IMR-90 (cell line): ENCODE results near the gene NOTCH2. TPM values are rescaled to one million over a fixed set of nuclear protein-coding genes. Genes with fewer than 3 reads are reported as not detected.

Source experiments
- ATAC-seq: fragments of 200-7000 bp; cut with Tn5 transposase; 2 replicates; pipeline ENCODE4 v1.9.1; 2020; ENCODE audit warnings: low read depth, mild to moderate bottlenecking, moderate library complexity
- BruUV-seq: library from RNA; stranded (reverse); fragments of 400-500 nt; replicated peaks from 2 replicates; lab custom pipeline; 2021; lab: Mats Ljungman, UMichigan
- CTCF ChIA-PET: fragments of 300-600 bp; formaldehyde crosslinking; extraction: SDS; loops from one replicate; lab custom pipeline; 2021; ENCODE audit warnings: antibody characterized with exemption; lab: Yijun Ruan, JAX
- POLR2A ChIA-PET: fragments of 300-600 bp; sonication (Branson Sonifier 250); formaldehyde crosslinking; loops from one replicate; lab custom pipeline; 2022; ENCODE audit warnings: antibody characterized with exemption; ENCODE audit not compliant: unreplicated experiment; lab: Charles Lee
- DNase-seq: peaks from one replicate; pipeline ENCODE4 v3.0.0; 2013
- H2AFZ ChIP-seq: replicated peaks from 2 replicates; pipeline ENCODE3; 2013; ENCODE audit warnings: low read length, mild to moderate bottlenecking; ENCODE audit not compliant: poor library complexity
- H2AK5ac ChIP-seq: 2 replicates; pipeline ENCODE4 v1.6.1; 2013; ENCODE audit warnings: low read depth, low read length, inconsistent platforms
- H2AK9ac ChIP-seq: replicated peaks from 2 replicates; pipeline ENCODE3; 2013; ENCODE audit warnings: mild to moderate bottlenecking, low read depth, low read length, moderate library complexity; ENCODE audit not compliant: poor library complexity
- H2BK120ac ChIP-seq: 2 replicates; pipeline ENCODE4 v1.6.1; 2013; ENCODE audit warnings: low read depth, low read length, inconsistent platforms
- H2BK15ac ChIP-seq: 3 replicates; pipeline ENCODE4 v1.6.1; 2013; ENCODE audit warnings: low read depth, low read length, inconsistent platforms
- H2BK20ac ChIP-seq: 2 replicates; pipeline ENCODE4 v1.6.1; 2013; ENCODE audit warnings: low read depth, mild to moderate bottlenecking, inconsistent platforms, low read length, moderate library complexity
- H2BK5ac ChIP-seq: 2 replicates; pipeline ENCODE4 v1.6.1; 2013; ENCODE audit warnings: mild to moderate bottlenecking, low read depth, low read length, inconsistent platforms; ENCODE audit not compliant: poor library complexity, severe bottlenecking
- H3K14ac ChIP-seq: replicated peaks from 2 replicates; pipeline ENCODE4 v1.6.1; 2013; ENCODE audit warnings: low read depth, low read length, inconsistent platforms
- H3K18ac ChIP-seq: 2 replicates; pipeline ENCODE4 v1.6.1; 2013; ENCODE audit warnings: low read depth, low read length, control low read depth
- H3K23ac ChIP-seq: 2 replicates; pipeline ENCODE4 v1.6.1; 2013; ENCODE audit warnings: low read depth, low read length, inconsistent platforms
- H3K27ac ChIP-seq: 2 replicates; pipeline ENCODE4 v1.5.1; 2013; ENCODE audit warnings: mild to moderate bottlenecking, control low read depth, low read length; ENCODE audit not compliant: insufficient read depth
- H3K27me3 ChIP-seq: 2 replicates; pipeline ENCODE4 v1.6.1; 2013; ENCODE audit warnings: low read length; ENCODE audit not compliant: control insufficient read depth, insufficient read depth
- H3K36me3 ChIP-seq: 2 replicates; pipeline ENCODE4 v1.6.1; 2013; ENCODE audit warnings: low read length, mixed read lengths; ENCODE audit not compliant: control insufficient read depth, insufficient read depth
- H3K4ac ChIP-seq: 2 replicates; pipeline ENCODE4 v1.6.1; 2013; ENCODE audit warnings: low read depth, low read length, inconsistent platforms
- H3K4me1 ChIP-seq: 2 replicates; pipeline ENCODE4 v1.6.1; 2013; ENCODE audit warnings: low read length, mixed read lengths; ENCODE audit not compliant: control insufficient read depth, insufficient read depth
- H3K4me2 ChIP-seq: 2 replicates; pipeline ENCODE4 v1.6.1; 2013; ENCODE audit warnings: low read depth, mild to moderate bottlenecking, control low read depth, low read length, moderate library complexity
- H3K4me3 ChIP-seq: 2 replicates; pipeline ENCODE4 v1.5.1; 2013; ENCODE audit warnings: low read depth, mild to moderate bottlenecking, control low read depth, low read length, moderate library complexity; ENCODE audit not compliant: insufficient read depth
- H3K56ac ChIP-seq: 2 replicates; pipeline ENCODE4 v1.6.1; 2013; ENCODE audit warnings: low read length, inconsistent platforms; ENCODE audit not compliant: insufficient read depth; ENCODE audit errors: extremely low read depth
- H3K79me1 ChIP-seq, 2 experiments: 2 replicates each; pipeline ENCODE4 v1.6.1; 2013; ENCODE audit warnings: low read length in 2 of 2, inconsistent platforms in 1 of 2, low read depth in 1 of 2
- H3K9ac ChIP-seq: 2 replicates; pipeline ENCODE4 v1.6.1; 2013; ENCODE audit warnings: low read depth, low read length, control low read depth
- H3K9me1 ChIP-seq: 2 replicates; pipeline ENCODE4 v1.6.1; 2013; ENCODE audit warnings: low read length, inconsistent platforms; ENCODE audit not compliant: insufficient read depth
- H3K9me3 ChIP-seq: 2 replicates; pipeline ENCODE4 v1.6.1; 2013; ENCODE audit warnings: low read length; ENCODE audit not compliant: control insufficient read depth, insufficient read depth
- H4K20me1 ChIP-seq: 2 replicates; pipeline ENCODE4 v1.6.1; 2013; ENCODE audit warnings: low read length, inconsistent platforms; ENCODE audit not compliant: insufficient read depth
- H4K5ac ChIP-seq: 2 replicates; pipeline ENCODE4 v1.6.1; 2013; ENCODE audit warnings: mild to moderate bottlenecking, low read depth, low read length, control low read depth
- H4K8ac ChIP-seq, 2 experiments: 2 replicates each; pipeline ENCODE4 v1.6.1; 2013; ENCODE audit warnings: low read depth in 2 of 2, low read length in 2 of 2, control low read depth in 1 of 2, inconsistent platforms in 1 of 2
- H4K91ac ChIP-seq: 2 replicates; pipeline ENCODE4 v1.6.1; 2013; ENCODE audit warnings: low read depth, low read length, inconsistent platforms; ENCODE audit not compliant: insufficient read depth
- CEBPB ChIP-seq: IDR thresholded peaks from 2 replicates; pipeline ENCODE4 v1.6.1; 2012; ENCODE audit warnings: low read depth, low read length, improper control_type of control experiment
- CHD1 ChIP-seq: IDR thresholded peaks from 2 replicates; pipeline ENCODE4 v1.6.1; 2012; ENCODE audit warnings: low read depth, low read length, improper control_type of control experiment
- FOS ChIP-seq: fragments of 150-350 bp; IDR thresholded peaks from 2 replicates; pipeline ENCODE4 v1.6.1; 2016; ENCODE audit warnings: low read depth, low read length
- MAFK ChIP-seq: IDR thresholded peaks from 2 replicates; pipeline ENCODE4 v1.6.1; 2012; ENCODE audit warnings: low read depth, low read length, improper control_type of control experiment
- USF2 ChIP-seq: fragments of 150-350 bp; IDR thresholded peaks from 2 replicates; pipeline ENCODE4 v1.6.1; 2017; ENCODE audit warnings: mild to moderate bottlenecking, antibody characterized with exemption, low read length, low read depth
- WGBS, 2 experiments: methylation state at CpG; one replicate each; pipeline versions ENCODE4 v1.1.5 to v1.1.7; 2013; ENCODE audit warnings: missing lambda C conversion rate in 2 of 2; ENCODE audit not compliant: insufficient read length in 1 of 2; ENCODE audit errors: extremely low coverage in 2 of 2; 5-methylcytosine and 5-hydroxymethylcytosine counted together
- dilution Hi-C: fragments of 300-500 bp; cut with HindIII; formaldehyde crosslinking; loops from one replicate; pipeline ENCODE4 v1.14.3; 2018; ENCODE audit warnings: low sequenced_read_pairs; ENCODE audit not compliant: unreplicated experiment
- in situ Hi-C: fragments of 300-500 bp; cut with MboI; formaldehyde crosslinking; loops from 3 replicates; pipeline ENCODE4 v1.14.3; 2019; ENCODE audit warnings: low sequenced_read_pairs, inconsistent platforms, mixed read lengths
- intact Hi-C: fragments of 100-400 bp; cut with micrococcal nuclease; formaldehyde crosslinking; loops from 2 replicates; pipeline ENCODE4 v1.10.0; 2022
- polyA plus RNA-seq, 3 experiments: library from polyadenylated mRNA; depleted of rRNA; stranded (reverse); fragments of >200 nt; gene quantifications; 2 replicates each; pipeline ENCODE4 v1.2.3, GENCODE V29; 2012; ENCODE audit warnings: low replicate concordance in 1 of 3
- total RNA-seq: library from RNA; depleted of rRNA; stranded (reverse); fragments of >200 nt; gene quantifications from 2 replicates; pipeline ENCODE4 v1.2.3, GENCODE V29; 2012

NOTCH2 gene
- total and polyA plus RNA-seq, 2 of the 4 experiments (the other 2 are of a cell fraction): 40.4 to 131 TPM

- Histone ChIP-seq H3K56ac (no peak overlapping the region), H3K4me1 (peaks cover 16% of the 10 kb centered on the region), H4K5ac (no peak overlapping the region), H2BK120ac (no peak overlapping the region), H3K79me1 (peaks cover 28 to 54% of the 10 kb centered on the region in 2 experiments), H4K8ac (no peak overlapping the region), H3K27ac (no peak overlapping the region), H4K20me1 (peaks cover 20% of the 10 kb centered on the region), H2BK15ac (no peak overlapping the region), H3K4ac (no peak overlapping the region), H2AFZ (no peak overlapping the region), H4K91ac (no peak overlapping the region), H3K14ac (no peak overlapping the region), H2BK5ac (peak overlapping the region; percentile 8), H3K9me1 (peaks cover 31% of the 10 kb centered on the region), H3K23ac (no peak overlapping the region), H3K18ac (no peak overlapping the region), H2BK20ac (no peak overlapping the region), H2AK9ac (no peak overlapping the region), H2AK5ac (no peak overlapping the region; the same call in 1 of the 2 replicates), H3K9me3 (no peaks in the 10 kb centered on the region), H3K4me2 (peak overlapping the region; percentile 27; the same call in 1 of the 2 replicates), H3K9ac (no peak overlapping the region), H3K4me3 (no peak overlapping the region), H3K36me3 (peaks cover 30% of the 10 kb centered on the region), H3K27me3 (no peaks in the 10 kb centered on the region)
- intact Hi-C loops: no loop called here
- WGBS, 2 experiments: no CpG with 5 or more reads among the region's 4 CpGs
- peak; percentile 69 for ATAC-seq
- BruUV-seq: no TSS peak
- in situ Hi-C loops: no loop called here
- ChIA-PET CTCF (no interaction called here), POLR2A (no interaction called here)
- DNase-seq: peak; percentile 90
- TF ChIP-seq CEBPB (peak; percentile 77), MAFK (no peak), USF2 (no peak), FOS (no peak; the same call in 1 of the 2 replicates), CHD1 (no peak)
- dilution Hi-C loops: no loop called here
These were observed 103.4 kb downstream of the NOTCH2 start for GRCh38 chr1:119966020-119966419.
